CD14-positive monocyte (primary cell): ENCODE data around the gene OR13A1. TPM values are rescaled to one million over a fixed set of nuclear protein-coding genes. Genes with fewer than 3 reads are reported as not detected.
"Not testable (repeated sequence)": the region's sequence is repeated elsewhere in the genome, so short reads cannot be mapped to it uniquely, and the experiment has no call there.

Source experiments
- DNase-seq, 3 donors: peaks; one replicate each; pipeline ENCODE4 v3.0.0-alpha.2; 2011 to 2022
- H2AFZ ChIP-seq: 2 replicates; pipeline ENCODE4 v1.6.0; 2012; ENCODE audit warnings: mild to moderate bottlenecking, low read depth, low read length, inconsistent platforms; ENCODE audit not compliant: insufficient read depth, poor library complexity, severe bottlenecking
- H3K27ac ChIP-seq, 2 donors: 1 replicate in 1 of 2; 2 replicates in 1 of 2; pipeline ENCODE4 v1.5.1; 2012 to 2013; ENCODE audit warnings: low read length in 2 of 2, control low read depth in 1 of 2, inconsistent platforms in 1 of 2, low read depth in 1 of 2, mild to moderate bottlenecking in 1 of 2
- H3K27me3 ChIP-seq, 2 donors: one replicate each; pipeline versions ENCODE4 v1.6.0 to v1.6.1; 2011 to 2013; ENCODE audit warnings: low read length in 2 of 2; ENCODE audit not compliant: control insufficient read depth in 2 of 2, insufficient read depth in 2 of 2
- H3K36me3 ChIP-seq, 2 donors: replicated peaks in 1 of 2; 1 replicate in 1 of 2; 2 replicates in 1 of 2; pipeline versions ENCODE4 v1.5.1 to v1.6.1; 2012 to 2013; ENCODE audit warnings: low read length in 2 of 2, control low read depth in 1 of 2, inconsistent platforms in 1 of 2, mild to moderate bottlenecking in 1 of 2; ENCODE audit not compliant: insufficient read depth in 2 of 2, control insufficient read depth in 1 of 2
- H3K4me1 ChIP-seq, 2 donors: 1 replicate in 1 of 2; 2 replicates in 1 of 2; pipeline versions ENCODE4 v1.5.1 to v1.6.1; 2012 to 2013; ENCODE audit warnings: low read length in 2 of 2, control low read depth in 1 of 2, inconsistent platforms in 1 of 2, mild to moderate bottlenecking in 1 of 2, moderate library complexity in 1 of 2; ENCODE audit not compliant: insufficient read depth in 2 of 2, control insufficient read depth in 1 of 2
- H3K4me2 ChIP-seq: replicated peaks from 2 replicates; pipeline ENCODE3; 2012; ENCODE audit warnings: low read length, moderate library complexity, mild to moderate bottlenecking; ENCODE audit not compliant: poor library complexity, severe bottlenecking; ENCODE audit errors: extremely low read depth
- H3K4me3 ChIP-seq, 3 experiments: fragments of 200-600 bp in 1 of 3; sonication (generic) in 1 of 3; replicated peaks in 1 of 3; 1 replicate in 2 of 3; 2 replicates in 1 of 3; pipeline ENCODE4 v1.5.1; 2011 to 2013; ENCODE audit warnings: low read length in 3 of 3, mild to moderate bottlenecking in 3 of 3, control low read depth in 2 of 3, low read depth in 2 of 3, inconsistent platforms in 1 of 3, moderate library complexity in 1 of 3
- H3K79me2 ChIP-seq: 2 replicates; pipeline ENCODE4 v1.6.0; 2012; ENCODE audit warnings: mild to moderate bottlenecking, control low read depth, inconsistent platforms, low read length, moderate library complexity; ENCODE audit not compliant: insufficient read depth
- H3K9ac ChIP-seq: 2 replicates; pipeline ENCODE4 v1.6.0; 2017; ENCODE audit warnings: low read length, mild to moderate bottlenecking; ENCODE audit not compliant: insufficient read depth, poor library complexity, severe bottlenecking
- H3K9me3 ChIP-seq, 2 donors: replicated peaks in 1 of 2; 1 replicate in 1 of 2; 2 replicates in 1 of 2; pipeline versions ENCODE4 v1.5.1 to v1.6.1; 2012 to 2013; ENCODE audit warnings: low read length in 2 of 2, control low read depth in 1 of 2; ENCODE audit not compliant: control insufficient read depth in 1 of 2, insufficient read depth in 1 of 2
- H4K20me1 ChIP-seq: 2 replicates; pipeline ENCODE4 v1.6.0; 2012; ENCODE audit warnings: mild to moderate bottlenecking, low read length, control low read depth, moderate library complexity; ENCODE audit not compliant: insufficient read depth
- H3K27ac Mint-ChIP-seq, 7 donors: one replicate each; pipeline ENCODE4 v1.8.0; 2020; ENCODE audit warnings: mild to moderate bottlenecking in 7 of 7, mixed read lengths in 7 of 7, moderate library complexity in 6 of 7, inconsistent platforms in 2 of 7
- H3K27me3 Mint-ChIP-seq, 3 donors: one replicate each; pipeline ENCODE4 v1.8.0; 2021 to 2022; ENCODE audit warnings: low read depth in 3 of 3, mild to moderate bottlenecking in 3 of 3, mixed read lengths in 3 of 3, moderate library complexity in 3 of 3, inconsistent platforms in 1 of 3
- H3K36me3 Mint-ChIP-seq, 2 donors: one replicate each; pipeline ENCODE4 v1.8.0; 2020; ENCODE audit warnings: mixed read lengths in 2 of 2, inconsistent platforms in 1 of 2, mild to moderate bottlenecking in 1 of 2
- H3K4me1 Mint-ChIP-seq: one replicate; pipeline ENCODE4 v1.8.0; 2020; ENCODE audit warnings: mild to moderate bottlenecking, mixed read lengths
- H3K4me3 Mint-ChIP-seq, 2 donors: one replicate each; pipeline ENCODE4 v1.8.0; 2020; ENCODE audit warnings: mild to moderate bottlenecking in 2 of 2, mixed read lengths in 2 of 2, moderate library complexity in 1 of 2
- H3K9me3 Mint-ChIP-seq, 7 donors: one replicate each; pipeline ENCODE4 v1.8.0; 2020 to 2022; ENCODE audit warnings: mixed read lengths in 7 of 7, mild to moderate bottlenecking in 6 of 7, moderate library complexity in 6 of 7, inconsistent platforms in 2 of 7
- CTCF ChIP-seq: fragments of 200-600 bp; IDR thresholded peaks from one replicate; pipeline ENCODE4 v1.8.0; 2022; ENCODE audit warnings: antibody characterized with exemption, mild to moderate bottlenecking
- WGBS: methylation state at CpG from one replicate; pipeline ENCODE4 v1.1.5; 2013; ENCODE audit warnings: missing lambda C conversion rate; ENCODE audit not compliant: insufficient coverage; 5-methylcytosine and 5-hydroxymethylcytosine counted together
- intact Hi-C, 2 donors: fragments of 100-400 bp; cut with micrococcal nuclease; formaldehyde crosslinking; loops; one replicate each; pipeline versions ENCODE4 v1.15.0 to v1.15.1; 2023
- polyA minus RNA-seq: library from RNA; depleted of rRNA, polyadenylated mRNA; stranded (reverse); fragments of >200 nt; gene quantifications from 2 replicates; pipeline ENCODE4 v1.2.3, GENCODE V29; 2012
- polyA plus RNA-seq, 3 donors: library from polyadenylated mRNA; depleted of rRNA in 1 of 3; unstranded in 2 of 3; stranded (reverse) in 1 of 3; fragments of 300-500 nt in 2 of 3; fragments of >200 nt in 1 of 3; fragmentation: Illumina TruSeq in 2 of 3; gene quantifications; 1 replicate in 2 of 3; 2 replicates in 1 of 3; pipeline ENCODE4 v1.2.3, GENCODE V29; 2012 to 2021
- total RNA-seq, 12 experiments: library from RNA in 1 of 12; stranded (reverse) in 1 of 12; fragments of 120-200 nt in 1 of 12; gene quantifications; one replicate each; pipeline ENCODE4 v1.2.4 and lab custom pipeline; 2013 to 2026; ENCODE audit warnings: mixed read lengths in 6 of 12, inconsistent platforms in 1 of 12

OR13A1 gene
- total RNA-seq (2013): 0.02 TPM
- polyA plus RNA-seq: under 1 TPM in 2 of 3 donors, not detected in 1; 0.08 to 0.14 TPM
- not detected in 2 replicates for polyA minus RNA-seq
- total RNA-seq (lab: John Stamatoyannopoulos, UW): 0 to 2.2 (median 0.15) reads per million in 11 experiments

DNA sequence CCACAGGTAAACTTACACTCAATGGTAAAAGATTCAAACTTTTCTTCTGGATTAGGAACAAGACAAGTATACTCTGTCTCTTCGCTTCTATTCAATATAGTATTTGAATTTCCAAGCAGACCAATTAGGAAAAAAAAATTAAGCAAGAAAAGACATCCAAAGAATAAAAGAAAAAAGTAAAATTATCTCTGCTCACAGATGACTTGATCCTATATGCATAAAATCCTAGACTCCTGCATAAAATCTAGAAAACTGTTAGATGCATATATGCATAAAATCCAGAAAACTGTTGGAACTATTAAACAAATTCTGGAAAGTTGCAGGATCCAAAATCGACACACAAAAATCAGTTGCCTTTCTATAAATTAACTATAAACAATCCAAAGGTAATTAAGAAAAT is at the start of gene OR13A1:
Gene OR13A1, minus strand, starts transcription at position 101 of the 400 bp plus-strand sequence. CDS start 11,186 bp downstream, outside the sequence.
- H3K27me3 Mint-ChIP-seq: peaks cover 0 to 3% (median 2%) of the 10 kb centered on the region in 3 donors
- TF ChIP-seq CTCF: no peak
- Histone ChIP-seq H3K4me3 (no peak within 1 kb of the TSS), H3K9ac (no peak within 1 kb of the TSS), H3K9me3 (peaks cover 4 to 11% of the 10 kb centered on the region in 2 donors), H3K79me2 (no peaks in the 10 kb centered on the region), H4K20me1 (no peaks in the 10 kb centered on the region), H3K4me1 (no peaks in the 10 kb centered on the region), H3K4me2 (no peak within 1 kb of the TSS), H3K36me3 (no peaks in the 10 kb centered on the region), H3K27me3 (no peaks in the 10 kb centered on the region), H3K27ac (no peak within 1 kb of the TSS), H2AFZ (no peak within 1 kb of the TSS)
- DNase-seq: no peak
- intact Hi-C loops: no loop called here
- no peak within 1 kb of the TSS for H3K27ac Mint-ChIP-seq
- WGBS: no CpG with 5 or more reads among the region's 2 CpGs
- no peak within 1 kb of the TSS for H3K4me3 Mint-ChIP-seq
- H3K36me3 Mint-ChIP-seq: no peaks in the 10 kb centered on the region
- H3K4me1 Mint-ChIP-seq: no peaks in the 10 kb centered on the region
- peaks cover 4 to 26% (median 14%) of the 10 kb centered on the region in 7 donors for H3K9me3 Mint-ChIP-seq

DNA sequence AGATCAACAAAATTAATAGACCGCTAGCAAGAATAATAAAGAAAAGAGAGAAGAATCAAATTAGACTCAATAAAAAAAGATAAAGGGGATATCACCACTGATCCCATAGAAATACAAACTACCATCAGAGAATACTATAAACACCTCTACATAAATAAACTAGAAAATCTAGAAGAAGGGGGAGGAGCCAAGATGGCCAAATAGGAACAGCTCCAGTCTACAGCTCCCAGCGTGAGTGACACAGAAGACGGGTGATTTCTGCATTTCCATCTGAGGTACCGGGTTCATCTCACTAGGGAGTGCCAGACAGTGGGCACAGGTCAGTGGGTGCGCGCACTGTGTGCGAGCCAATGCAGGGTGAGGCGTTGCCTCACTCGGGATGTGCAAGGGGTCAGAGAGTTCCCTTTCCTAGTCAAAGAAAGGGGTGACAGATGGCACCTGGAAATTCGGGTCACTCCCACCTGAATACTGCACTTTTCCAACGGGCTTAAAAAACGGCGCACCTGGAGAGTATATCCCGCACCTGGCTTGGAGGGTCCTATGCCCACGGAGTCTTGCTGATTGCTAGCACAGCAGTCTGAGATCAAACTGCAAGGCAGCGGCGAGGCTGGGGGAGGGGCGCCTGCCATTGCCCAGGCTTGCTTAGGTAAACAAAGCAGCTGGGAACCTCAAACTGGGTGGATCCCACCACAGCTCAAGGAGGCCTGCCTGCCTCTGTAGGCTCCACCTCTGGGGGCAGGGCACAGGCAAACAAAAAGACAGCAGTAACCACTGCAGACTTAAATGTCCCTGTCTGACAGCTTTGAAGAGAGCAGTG is 46.8 kb upstream of the OR13A1 start:
- H3K9me3 Mint-ChIP-seq, H3K36me3 Mint-ChIP-seq, H3K4me3 ChIP-seq, H3K4me1 Mint-ChIP-seq, H3K27ac ChIP-seq, H4K20me1 ChIP-seq, H3K36me3 ChIP-seq, H3K9me3 ChIP-seq, H3K9ac ChIP-seq, H3K4me2 ChIP-seq, intact Hi-C loops, DNase-seq, H2AFZ ChIP-seq, H3K27ac Mint-ChIP-seq, H3K4me3 Mint-ChIP-seq, H3K4me1 ChIP-seq, H3K27me3 Mint-ChIP-seq, H3K79me2 ChIP-seq, H3K27me3 ChIP-seq: not testable (repeated sequence)
- 87% methylated on average over 10 of the region's 18 CpGs for WGBS

- H3K36me3 ChIP-seq, H3K27me3 Mint-ChIP-seq, H3K27ac Mint-ChIP-seq, H2AFZ ChIP-seq, H3K4me2 ChIP-seq, H3K36me3 Mint-ChIP-seq, H3K27me3 ChIP-seq, H3K4me3 Mint-ChIP-seq, H3K9me3 ChIP-seq, DNase-seq, intact Hi-C loops, H3K79me2 ChIP-seq, H3K4me1 ChIP-seq, H4K20me1 ChIP-seq, H3K4me3 ChIP-seq, H3K9ac ChIP-seq, H3K27ac ChIP-seq, H3K9me3 Mint-ChIP-seq: not testable (repeated sequence)
- WGBS: 95% methylated on average over 3 of the region's 7 CpGs
- H3K4me1 Mint-ChIP-seq: peaks cover 10% of the 10 kb centered on the region
Measured at GRCh38 chr10:45358961-45359360, 43.6 kb upstream of the OR13A1 start.
